Natural killer cell (primary cell): Measurements from ENCODE around the gene TMED8. TPM values are rescaled to one million over a fixed set of nuclear protein-coding genes. Genes with fewer than 3 reads are reported as not detected.

Experiments
- ATAC-seq, 3 donors: fragments of 150-1000 bp in 2 of 3; fragments of 200-7000 bp in 1 of 3; cut with Tn5 transposase; 1 replicate in 1 of 3; 2 replicates in 2 of 3; pipeline ENCODE4 v1.10.0; 2021; ENCODE audit warnings: mild to moderate bottlenecking in 2 of 3, moderate library complexity in 2 of 3
- DNase-seq, 2 donors: peaks; one replicate each; pipeline versions ENCODE4 v3.0.0 to v3.0.0-alpha.2; 2013 to 2021; ENCODE audit warnings: mixed read lengths in 1 of 2
- H3K27ac ChIP-seq: one replicate; pipeline ENCODE4 v1.5.1; 2013; ENCODE audit warnings: mild to moderate bottlenecking, low read length
- H3K27me3 ChIP-seq: one replicate; pipeline ENCODE4 v1.6.1; 2013; ENCODE audit warnings: low read length; ENCODE audit not compliant: control insufficient read depth, insufficient read depth
- H3K36me3 ChIP-seq: one replicate; pipeline ENCODE4 v1.6.1; 2013; ENCODE audit warnings: low read length; ENCODE audit not compliant: control insufficient read depth, insufficient read depth
- H3K4me1 ChIP-seq: one replicate; pipeline ENCODE4 v1.6.1; 2013; ENCODE audit warnings: low read length; ENCODE audit not compliant: control insufficient read depth, insufficient read depth
- H3K4me3 ChIP-seq: one replicate; pipeline ENCODE4 v1.5.1; 2013; ENCODE audit warnings: low read length
- H3K9me3 ChIP-seq: one replicate; pipeline ENCODE4 v1.6.1; 2013; ENCODE audit warnings: low read length; ENCODE audit not compliant: control insufficient read depth, insufficient read depth
- H3K27ac Mint-ChIP-seq, 2 donors: one replicate each; pipeline ENCODE4 v1.8.0; 2022; ENCODE audit warnings: mild to moderate bottlenecking in 2 of 2, mixed read lengths in 2 of 2, moderate library complexity in 1 of 2
- H3K27me3 Mint-ChIP-seq, 2 donors: one replicate each; pipeline ENCODE4 v1.8.0; 2022; ENCODE audit warnings: low read depth in 2 of 2, mixed read lengths in 2 of 2
- H3K36me3 Mint-ChIP-seq: one replicate; pipeline ENCODE4 v1.8.0; 2022; ENCODE audit warnings: mixed read lengths
- H3K4me1 Mint-ChIP-seq, 2 donors: one replicate each; pipeline ENCODE4 v1.8.0; 2022; ENCODE audit warnings: mixed read lengths in 2 of 2
- H3K4me3 Mint-ChIP-seq: one replicate; pipeline ENCODE4 v1.8.0; 2022; ENCODE audit warnings: mild to moderate bottlenecking, moderate library complexity, mixed read lengths
- H3K9me3 Mint-ChIP-seq, 2 donors: one replicate each; pipeline ENCODE4 v1.8.0; 2022; ENCODE audit warnings: mixed read lengths in 2 of 2
- CTCF ChIP-seq: fragments of 200-600 bp; IDR thresholded peaks from one replicate; pipeline ENCODE4 v1.8.0; 2022; ENCODE audit warnings: antibody characterized with exemption
- WGBS: methylation state at CpG from one replicate; pipeline ENCODE4 v1.1.7; 2013; ENCODE audit warnings: missing lambda C conversion rate; ENCODE audit not compliant: insufficient coverage; 5-methylcytosine and 5-hydroxymethylcytosine counted together
- intact Hi-C: fragments of 100-400 bp; cut with micrococcal nuclease; formaldehyde crosslinking; loops from one replicate; pipeline ENCODE4 v1.14.2; 2022
- total RNA-seq, 4 donors: library from RNA; stranded (reverse); fragments of 120-200 nt in 1 of 4; gene quantifications; one replicate each; pipeline versions ENCODE4 v1.2.3 to v1.2.4, GENCODE V29; 2013 to 2022

The TMED8 gene
- total RNA-seq, 3 donors from 2014 or later (not counting 1 experiment from before 2014, with no cell fraction given): 8.0 to 9.3 (median 9.1) TPM

GRCh38 chr14:77314043-77314442, 62.9 kb downstream of the TMED8 start:
- no peak overlapping the region for H3K4me3 ChIP-seq
- WGBS: 81% methylated on average over 2 of the region's 2 CpGs
- H3K36me3 ChIP-seq: no peaks in the 10 kb centered on the region
- DNase-seq (no peak), ATAC-seq (no peak)
- H3K4me3 Mint-ChIP-seq: no peak overlapping the region
- no peaks in the 10 kb centered on the region for H3K4me1 Mint-ChIP-seq
- intact Hi-C loops: no loop called here
- no peaks in the 10 kb centered on the region for H3K27me3 Mint-ChIP-seq
- no peaks in the 10 kb centered on the region for H3K9me3 Mint-ChIP-seq
- no peaks in the 10 kb centered on the region for H3K9me3 ChIP-seq
- no peaks in the 10 kb centered on the region for H3K4me1 ChIP-seq
- H3K27ac Mint-ChIP-seq: no peak overlapping the region
- no peaks in the 10 kb centered on the region for H3K27me3 ChIP-seq
- H3K36me3 Mint-ChIP-seq: no peaks in the 10 kb centered on the region
- no peak overlapping the region for H3K27ac ChIP-seq
- TF ChIP-seq CTCF: no peak

- no peaks in the 10 kb centered on the region for H3K36me3 Mint-ChIP-seq
- H3K4me3 Mint-ChIP-seq: no peak overlapping the region
- Histone ChIP-seq H3K4me3 (no peak overlapping the region), H3K36me3 (no peaks in the 10 kb centered on the region), H3K9me3 (no peaks in the 10 kb centered on the region), H3K4me1 (no peaks in the 10 kb centered on the region), H3K27ac (no peak overlapping the region), H3K27me3 (no peaks in the 10 kb centered on the region)
- no peaks in the 10 kb centered on the region for H3K27me3 Mint-ChIP-seq
- TF ChIP-seq CTCF: no peak
- no peaks in the 10 kb centered on the region for H3K9me3 Mint-ChIP-seq
- 100% methylated on average over 1 of the region's 1 CpG for WGBS
- no peaks in the 10 kb centered on the region for H3K4me1 Mint-ChIP-seq
- H3K27ac Mint-ChIP-seq: no peak overlapping the region
- intact Hi-C loops: no loop called here
- no peak for ATAC-seq
- DNase-seq: no peak
These were observed 63.5 kb downstream of the TMED8 start for GRCh38 chr14:77313371-77313770.

- Mint-ChIP-seq H3K36me3 (no peaks in the 10 kb centered on the region), H3K4me1 (no peaks in the 10 kb centered on the region), H3K4me3 (no peak overlapping the region), H3K27me3 (no peaks in the 10 kb centered on the region), H3K27ac (no peak overlapping the region), H3K9me3 (no peaks in the 10 kb centered on the region)
- Histone ChIP-seq H3K27ac (no peak overlapping the region), H3K36me3 (no peaks in the 10 kb centered on the region), H3K4me3 (no peak overlapping the region), H3K9me3 (no peaks in the 10 kb centered on the region), H3K27me3 (no peaks in the 10 kb centered on the region), H3K4me1 (no peaks in the 10 kb centered on the region)
- no peak for TF ChIP-seq CTCF
- WGBS: no CpG with 5 or more reads among the region's 2 CpGs
- no peak for ATAC-seq
- intact Hi-C loops: no loop called here
- no peak for DNase-seq
These were observed 65.7 kb downstream of the TMED8 start for GRCh38 chr14:77311217-77311616.

- Mint-ChIP-seq H3K9me3 (no peaks in the 10 kb centered on the region), H3K27ac (no peak overlapping the region), H3K4me3 (no peak overlapping the region), H3K36me3 (no peaks in the 10 kb centered on the region), H3K27me3 (no peaks in the 10 kb centered on the region), H3K4me1 (no peaks in the 10 kb centered on the region)
- DNase-seq (no peak), ATAC-seq (no peak)
- no peak for TF ChIP-seq CTCF
- no peaks in the 10 kb centered on the region for H3K9me3 ChIP-seq
- no peak overlapping the region for H3K4me3 ChIP-seq
- no peaks in the 10 kb centered on the region for H3K27me3 ChIP-seq
- 79% methylated on average over 3 of the region's 4 CpGs for WGBS
- H3K36me3 ChIP-seq: no peaks in the 10 kb centered on the region
- no peak overlapping the region for H3K27ac ChIP-seq
- no peaks in the 10 kb centered on the region for H3K4me1 ChIP-seq
- intact Hi-C loops: no loop called here
These were observed 66.9 kb downstream of the TMED8 start for GRCh38 chr14:77310026-77310425.
